Left lobe of liver (tissue), 2 donors: ENCODE data around the gene URI1. TPM values are rescaled to one million over a fixed set of nuclear protein-coding genes. Genes with fewer than 3 reads are reported as not detected.
A peak's percentile ranks its signal among the peaks of the same experiment; 100 is the strongest.
"Not testable (repeated sequence)": the region's sequence is repeated elsewhere in the genome, so short reads cannot be mapped to it uniquely, and the experiment has no call there.

ENCODE experiments used
- ATAC-seq: fragments of 200-7000 bp; cut with Tn5 transposase; one replicate; pipeline ENCODE4 v1.9.1; 2020; ENCODE audit warnings: mild to moderate bottlenecking, moderate library complexity
- DNase-seq: peaks from one replicate; pipeline ENCODE4 v3.0.0-alpha.2; 2020; ENCODE audit warnings: low spot score
- total RNA-seq: library from RNA; stranded (reverse); gene quantifications from one replicate; pipeline ENCODE4 v1.2.1, GENCODE V29; 2021
- donor health status: DM: no; HTN: no; CAD: no; lungs with moderate emphysema.
- donor health status: DM: no; HTN: yes; CAD: no.

URI1 gene
- total RNA-seq, 1 donor from 2014 or later, result 24.8 TPM

DNA sequence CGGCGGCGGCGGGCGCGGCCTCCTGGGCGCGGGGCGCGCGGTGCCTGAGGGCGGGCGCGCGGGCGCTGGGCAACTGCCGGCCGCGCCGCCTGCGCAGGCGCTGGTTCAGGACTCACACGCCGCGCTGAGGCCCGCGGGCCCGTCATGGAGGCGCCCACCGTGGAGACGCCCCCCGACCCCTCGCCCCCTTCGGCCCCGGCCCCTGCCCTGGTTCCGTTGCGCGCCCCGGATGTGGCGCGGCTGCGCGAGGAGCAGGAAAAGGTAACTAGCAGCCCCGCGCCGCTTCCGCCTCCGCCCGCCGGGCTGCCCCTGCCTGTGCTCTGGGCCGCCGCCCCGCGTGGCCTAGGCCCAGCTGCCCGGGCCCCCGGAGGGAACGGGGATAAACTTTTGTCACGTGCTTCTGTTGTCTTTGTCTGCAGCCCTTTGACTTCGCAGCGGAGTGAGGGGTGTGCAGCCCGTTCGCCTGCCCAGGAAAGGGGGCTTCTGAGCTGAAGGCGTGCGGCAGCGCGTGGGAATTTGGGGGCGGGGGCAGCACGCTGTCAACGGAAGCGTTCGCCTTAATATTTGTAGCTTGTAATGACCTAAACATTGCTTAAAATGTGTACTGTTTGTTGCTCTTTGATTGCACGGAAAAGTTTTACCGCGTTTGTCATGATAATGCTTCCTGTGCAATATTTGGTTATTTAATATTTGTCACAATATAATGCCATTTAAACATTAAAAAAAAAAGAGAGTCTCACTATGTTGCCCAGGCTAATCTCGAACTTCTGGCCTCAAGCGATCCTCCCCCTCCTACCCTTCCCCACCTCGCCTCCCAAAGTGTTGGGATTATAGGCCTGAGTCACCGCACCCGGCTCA, 594 bp downstream of the URI1 start:
- peak; percentile 76 for DNase-seq

DNA sequence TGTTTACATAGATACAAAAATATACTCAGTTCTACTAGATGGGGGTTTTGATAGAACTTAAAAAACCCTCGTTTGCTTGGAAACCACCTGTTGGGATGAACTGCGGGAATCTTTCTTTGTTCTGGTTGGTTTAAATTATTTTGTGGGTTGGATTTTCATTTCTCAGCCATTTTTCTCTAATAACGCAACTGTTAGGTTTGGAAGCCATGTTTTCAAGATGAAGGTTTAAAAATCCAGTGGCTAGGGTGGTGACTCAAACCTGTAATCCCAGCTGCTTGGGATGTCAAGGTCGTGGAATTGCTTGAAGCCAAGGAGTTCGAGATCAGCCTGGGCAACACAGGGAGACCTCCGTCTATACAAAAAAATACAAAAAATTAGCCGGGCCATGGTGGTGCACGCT, 1.6 kb downstream of the URI1 start:
- DNase-seq, result no peak
- no peak for ATAC-seq

More for the DNA sequence above, 594 bp downstream of the URI1 start:
- peak; percentile 78 for ATAC-seq

DNA sequence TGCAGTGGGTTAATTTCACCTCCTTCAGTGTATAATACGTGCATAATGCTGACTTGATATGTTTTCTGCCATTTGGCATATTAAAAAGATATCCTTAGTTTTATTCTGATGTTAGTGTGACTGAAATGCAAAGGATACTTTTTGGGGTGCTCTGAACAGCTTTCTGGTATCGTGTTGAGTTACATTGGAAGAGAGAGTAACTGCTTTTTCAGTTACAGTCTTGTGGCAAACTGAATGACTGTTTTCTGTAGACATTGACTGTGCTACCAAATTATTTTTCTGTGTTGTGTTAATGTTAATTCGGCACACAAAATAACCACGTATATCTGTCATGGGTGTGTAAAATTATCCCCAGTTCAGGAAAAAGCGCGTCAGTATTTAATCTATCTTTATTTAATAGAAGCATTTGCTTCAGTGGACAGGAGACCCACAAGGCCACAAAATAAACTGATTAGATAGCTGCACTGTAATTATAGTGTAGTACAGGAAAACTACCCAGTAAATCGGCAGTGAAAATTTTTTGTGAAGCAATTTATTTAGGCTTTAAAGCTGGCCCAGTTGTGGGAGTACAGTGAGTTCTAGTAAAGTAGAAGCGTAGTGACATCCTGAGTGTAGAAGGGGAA, 2.5 kb downstream of the URI1 start:
- DNase-seq, result no peak
- no peak for ATAC-seq

DNA sequence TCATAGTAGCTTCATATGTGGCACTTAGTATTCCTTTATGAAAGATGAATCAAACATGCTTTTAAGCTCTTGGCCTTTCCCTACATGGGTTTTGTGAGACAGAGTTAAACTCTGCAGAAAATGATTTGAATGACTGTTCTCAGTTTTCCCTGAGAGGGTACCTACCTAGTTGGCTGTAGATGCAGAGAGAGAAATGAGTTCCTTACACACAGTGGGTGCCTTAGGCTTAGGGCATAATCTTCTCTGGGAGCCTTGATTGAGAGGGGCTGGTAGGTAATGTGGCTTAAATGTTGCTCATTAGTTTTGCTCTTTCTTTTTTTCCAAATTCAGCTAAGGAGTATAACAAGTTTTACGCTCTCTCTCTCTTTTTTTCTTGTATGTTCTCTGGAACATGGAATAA, 3.0 kb downstream of the URI1 start:
- DNase-seq (no peak), ATAC-seq (no peak)

DNA sequence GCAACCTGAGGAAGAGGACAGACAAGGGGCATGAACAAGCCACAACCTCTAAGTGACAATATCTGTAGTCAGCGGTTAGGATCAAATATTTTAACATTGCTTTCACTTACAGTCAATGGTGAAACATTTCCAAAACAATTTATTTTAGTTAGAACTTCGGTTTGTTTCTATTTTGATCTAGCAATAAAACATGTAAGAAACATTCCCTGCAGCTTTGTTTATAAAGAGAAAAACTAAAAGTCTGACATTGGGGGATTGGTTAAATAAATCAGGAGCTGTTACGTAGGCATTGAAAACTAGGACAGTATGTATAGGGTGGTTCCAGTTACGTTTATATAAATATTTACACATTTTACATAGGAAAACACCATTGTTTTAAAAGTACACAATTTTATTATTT, 3.4 kb downstream of the URI1 start:
- no peak for DNase-seq
- ATAC-seq, result no peak

DNA sequence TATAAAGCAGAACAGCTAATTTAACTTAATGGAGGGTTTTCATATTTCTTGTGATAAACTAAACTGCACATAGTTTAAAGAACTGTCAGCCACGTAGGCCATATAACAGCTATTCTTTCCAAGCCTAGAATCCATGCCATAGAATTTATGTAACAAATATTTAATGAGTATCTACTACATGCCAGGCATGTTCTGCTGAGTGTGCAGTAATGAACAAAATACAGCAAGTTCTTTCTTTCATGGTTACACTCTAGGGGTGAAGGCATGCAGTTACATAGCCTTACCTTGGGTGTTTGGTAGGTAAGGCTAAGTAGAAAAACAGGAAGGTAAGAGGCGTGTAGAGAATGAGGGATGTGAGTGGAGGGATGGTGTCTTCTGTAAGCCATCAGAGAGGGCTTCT, 4.6 kb downstream of the URI1 start:
- ATAC-seq, result no peak
- DNase-seq, result no peak

DNA sequence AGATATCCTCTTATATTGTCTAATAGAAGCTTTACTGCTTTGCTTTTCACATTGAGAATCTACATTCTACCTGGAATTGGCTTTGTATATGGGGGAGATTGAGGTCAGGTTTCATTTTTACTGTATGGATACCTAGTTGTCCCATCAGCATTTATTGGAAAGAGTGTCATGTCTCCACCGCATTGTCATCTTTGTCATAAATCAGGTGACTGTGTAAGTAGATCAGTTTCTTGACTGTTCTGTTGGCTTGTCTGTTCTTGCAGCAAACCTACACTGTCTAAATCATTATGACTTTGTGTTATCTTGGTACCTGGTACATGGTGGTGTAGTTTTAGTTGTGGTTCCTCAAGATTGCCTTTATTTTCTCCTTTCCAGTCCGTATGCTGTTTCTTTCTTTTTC, 5.8 kb downstream of the URI1 start:
- DNase-seq, result no peak
- ATAC-seq, result no peak

DNA sequence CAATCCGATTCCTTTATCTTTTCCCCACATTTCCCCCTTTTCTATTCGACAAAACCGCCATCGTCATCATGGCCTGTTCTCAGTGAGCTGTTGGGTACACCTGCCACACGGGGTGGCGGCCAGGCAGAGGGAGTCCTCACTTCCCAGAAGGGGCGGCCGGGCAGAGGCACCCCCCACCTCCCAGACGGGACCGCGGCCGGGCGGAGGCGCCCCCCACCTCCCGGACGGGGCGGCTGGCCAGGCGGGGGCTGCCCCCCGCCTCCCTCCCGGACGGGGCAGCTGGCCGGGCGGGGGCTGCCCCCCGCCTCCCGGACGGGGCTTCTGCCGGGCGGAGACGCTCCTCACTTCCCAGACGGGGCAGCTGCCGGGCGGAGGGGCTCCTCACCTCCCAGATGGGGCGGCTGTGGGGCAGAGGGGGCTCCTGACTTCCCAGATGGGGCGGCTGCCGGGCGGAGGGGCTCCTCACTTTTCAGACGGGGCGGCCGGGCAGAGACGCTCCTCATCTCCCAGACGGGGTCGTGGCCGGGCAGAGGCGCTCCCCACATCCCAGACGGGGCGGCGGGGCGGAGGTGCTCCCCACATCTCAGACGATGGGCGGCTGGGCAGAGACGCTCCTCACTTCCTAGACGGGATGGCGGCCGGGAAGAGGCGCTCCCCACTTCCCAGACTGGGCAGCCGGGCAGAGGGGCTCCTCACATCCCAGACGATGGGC, 6.9 kb downstream of the URI1 start:
- not testable (repeated sequence) for DNase-seq, ATAC-seq

DNA sequence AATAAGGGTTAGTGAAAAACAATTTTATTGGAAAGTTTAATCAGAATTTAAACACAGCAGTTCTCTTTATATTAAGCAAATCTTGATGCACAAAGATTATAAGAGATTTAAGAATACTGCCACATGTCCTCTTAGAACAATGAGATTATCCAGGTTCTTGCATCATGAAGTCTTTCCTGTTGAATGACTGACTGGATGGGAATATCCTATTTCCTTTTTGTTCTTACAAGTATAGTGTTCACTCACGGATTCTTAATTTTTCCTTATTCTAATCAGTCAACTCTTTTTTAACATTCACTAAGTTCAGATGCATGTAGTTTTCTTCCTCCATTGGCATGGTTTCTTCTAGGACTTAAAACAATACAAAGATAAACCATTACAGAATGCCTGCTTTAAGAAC, 10.1 kb downstream of the URI1 start:
- ATAC-seq (no peak), DNase-seq (no peak)

DNA sequence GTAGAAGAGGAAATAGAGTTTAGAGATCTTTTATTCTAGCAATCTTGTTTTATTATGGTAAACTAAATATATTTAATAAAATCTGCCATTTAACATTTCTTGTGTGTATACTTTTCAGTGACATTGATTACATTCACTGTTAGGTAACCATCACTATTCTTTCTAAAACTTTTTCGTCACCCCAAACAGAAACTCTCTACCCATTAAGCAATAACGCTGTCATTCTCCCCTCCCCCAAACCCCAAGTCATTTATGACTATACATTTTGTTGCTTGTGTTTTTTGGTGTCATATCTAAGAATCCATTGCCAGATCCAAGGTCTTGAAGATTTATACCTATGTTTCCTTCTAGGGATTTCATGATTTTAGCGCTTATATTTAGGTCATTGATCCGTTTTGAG, 10.6 kb downstream of the URI1 start:
- DNase-seq (no peak), ATAC-seq (no peak)

DNA sequence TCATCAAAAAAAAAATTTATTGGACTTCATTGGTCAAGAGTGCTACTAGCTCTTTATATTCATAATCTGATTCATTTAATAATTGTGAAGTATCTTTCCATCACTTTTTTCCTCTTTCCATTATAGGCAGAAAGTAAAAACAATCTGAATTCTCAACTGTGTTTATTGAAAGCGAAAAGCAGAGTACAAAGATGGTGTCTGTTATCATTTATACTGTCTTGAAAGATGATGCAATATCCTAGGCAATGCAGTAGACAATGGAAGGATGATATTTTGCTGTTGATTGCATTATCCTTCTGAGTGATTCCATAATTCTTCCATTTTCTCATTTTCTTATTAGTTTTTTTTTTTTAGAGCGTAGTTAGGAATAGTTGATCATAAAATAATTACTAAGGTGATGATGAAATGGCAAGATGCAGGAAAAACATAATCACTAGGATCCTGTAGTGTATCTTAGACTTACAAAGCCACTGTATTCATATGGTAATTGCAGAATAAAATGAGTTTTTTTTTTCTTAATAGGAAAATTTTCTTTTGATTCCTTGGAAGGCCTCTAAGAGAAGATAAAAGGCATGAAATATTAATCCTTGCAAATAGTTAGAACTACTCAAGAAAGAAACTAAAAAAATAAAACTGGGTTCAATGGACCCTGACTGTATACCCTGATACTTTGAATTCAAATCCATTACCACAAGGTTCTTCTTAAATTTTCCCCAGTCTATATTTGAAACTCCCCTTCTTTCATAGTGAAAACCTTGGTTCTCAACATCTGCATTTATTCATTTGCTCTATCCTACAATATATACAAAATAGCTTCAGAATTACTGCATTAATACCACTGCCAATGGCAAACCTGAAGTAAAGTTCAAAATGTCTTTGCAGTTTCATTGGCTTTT, 11.6 kb downstream of the URI1 start:
- ATAC-seq, result no peak
- no peak for DNase-seq

DNA sequence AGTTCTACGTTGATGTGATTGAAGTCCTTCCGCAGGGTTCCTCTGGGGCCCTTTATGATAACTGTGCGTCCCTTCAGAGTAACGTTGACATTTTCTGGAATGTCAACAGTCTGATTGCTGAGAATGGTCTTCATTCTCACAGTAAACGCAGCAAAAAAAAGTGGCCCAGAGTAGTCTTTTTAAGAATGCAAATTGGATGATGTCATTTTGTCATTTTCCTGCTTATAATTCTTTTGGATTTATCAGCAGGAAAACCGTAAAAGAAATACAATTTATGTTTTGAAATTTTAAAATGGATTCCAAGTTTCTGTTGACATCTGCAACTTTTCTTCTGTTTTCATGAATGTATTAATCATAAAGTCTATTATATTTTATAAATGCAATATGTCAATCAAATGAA, 14.8 kb downstream of the URI1 start:
- no peak for ATAC-seq
- no peak for DNase-seq

DNA sequence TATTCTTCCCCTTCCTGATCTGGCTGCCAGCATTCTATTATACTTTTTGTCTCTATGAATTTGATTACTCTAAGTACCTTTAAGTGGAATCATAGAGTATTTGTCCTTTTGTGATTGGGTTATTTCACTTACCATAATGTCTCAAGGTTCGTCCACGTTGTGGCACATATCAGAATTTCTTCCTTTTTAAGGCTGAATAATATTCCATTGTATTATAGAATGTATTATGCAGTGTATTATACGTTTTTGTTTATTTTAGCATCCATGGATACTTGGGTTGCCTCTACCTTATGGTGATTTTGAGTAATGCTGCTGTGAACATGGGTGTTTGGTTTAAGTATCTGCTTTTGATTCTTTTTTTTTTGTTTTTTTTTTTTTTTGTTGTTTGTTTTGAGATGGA, 19.3 kb downstream of the URI1 start:
- DNase-seq, result no peak
- no peak for ATAC-seq

DNA sequence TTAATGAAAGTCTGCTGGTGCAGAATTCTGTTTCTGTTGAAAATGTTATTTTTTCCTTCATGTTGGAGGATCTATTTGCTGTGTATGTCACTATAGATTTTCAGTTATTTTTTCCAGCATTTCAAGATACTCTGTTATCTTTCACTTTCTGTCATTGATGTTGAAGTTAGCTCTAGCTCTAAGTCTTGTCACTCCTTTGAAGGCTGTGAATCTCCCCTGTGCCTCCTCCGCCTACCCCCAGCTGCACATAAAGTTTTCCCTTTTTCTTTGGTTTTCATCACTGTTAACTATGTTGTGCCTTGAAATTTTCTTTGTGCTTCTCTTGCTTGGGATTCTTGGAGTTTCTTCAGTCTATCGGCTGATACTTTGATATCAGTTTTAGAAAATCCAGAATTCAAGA, 20.8 kb downstream of the URI1 start:
- DNase-seq, result no peak
- no peak for ATAC-seq

DNA sequence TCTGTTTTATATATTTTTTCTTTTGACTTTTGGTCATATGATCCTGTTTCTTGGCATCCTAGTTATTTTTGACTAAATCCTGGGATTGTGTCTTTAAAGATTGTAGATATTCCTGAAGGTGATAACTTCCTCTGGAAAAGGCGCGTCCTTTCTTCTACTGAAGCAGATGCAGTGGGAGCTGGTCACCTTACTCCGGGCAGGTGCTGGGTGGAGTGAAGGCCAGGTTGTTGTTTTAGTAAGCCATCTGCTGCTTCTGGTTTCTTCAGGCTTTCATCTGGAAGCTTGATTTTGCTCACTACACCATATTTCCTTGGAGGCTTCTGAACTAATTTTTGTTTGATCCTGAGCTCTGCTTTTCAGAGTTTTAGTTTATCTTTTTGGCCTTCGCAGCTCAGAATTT, 21.5 kb downstream of the URI1 start:
- DNase-seq (no peak), ATAC-seq (no peak)

DNA sequence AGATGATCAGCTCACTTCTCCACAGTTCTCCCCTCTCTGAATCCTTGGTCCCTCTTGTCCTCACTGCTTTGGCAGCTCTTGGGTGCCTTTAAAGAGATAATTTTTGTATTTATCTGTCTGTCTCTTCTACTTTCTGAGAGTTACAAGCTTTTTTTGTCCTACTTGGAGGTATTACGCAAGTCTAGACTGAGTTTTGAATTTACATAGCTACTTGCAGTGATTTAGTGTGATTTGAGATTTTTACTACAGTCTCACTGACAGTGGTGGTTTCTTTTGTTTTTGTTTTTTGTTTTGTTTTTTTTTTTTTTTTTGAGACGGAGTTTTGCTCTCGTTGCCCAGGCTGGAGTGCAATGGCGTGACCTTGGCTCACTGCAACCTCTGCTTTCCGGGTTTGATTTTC, 22.1 kb downstream of the URI1 start:
- ATAC-seq (peak; percentile 45), DNase-seq (no peak)

DNA sequence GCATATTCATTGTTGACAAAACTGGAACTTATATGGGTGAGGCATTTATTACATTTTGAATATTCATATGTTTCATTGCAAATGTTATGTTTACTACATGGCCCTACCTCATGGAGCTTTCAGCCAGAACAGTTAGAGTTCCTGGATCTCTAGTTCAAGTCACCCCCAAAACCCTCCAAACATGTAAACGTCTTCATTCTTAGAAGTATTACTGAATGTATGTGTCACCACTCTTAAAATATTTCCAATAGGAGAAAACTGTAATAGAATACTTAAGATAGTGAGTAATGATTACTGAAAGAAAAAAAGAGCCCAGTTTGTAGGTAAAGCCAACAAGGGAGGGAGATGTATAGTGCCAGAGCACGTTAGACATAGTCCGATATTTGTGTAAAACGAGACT, 23.5 kb downstream of the URI1 start:
- DNase-seq, result no peak
- ATAC-seq, result no peak

DNA sequence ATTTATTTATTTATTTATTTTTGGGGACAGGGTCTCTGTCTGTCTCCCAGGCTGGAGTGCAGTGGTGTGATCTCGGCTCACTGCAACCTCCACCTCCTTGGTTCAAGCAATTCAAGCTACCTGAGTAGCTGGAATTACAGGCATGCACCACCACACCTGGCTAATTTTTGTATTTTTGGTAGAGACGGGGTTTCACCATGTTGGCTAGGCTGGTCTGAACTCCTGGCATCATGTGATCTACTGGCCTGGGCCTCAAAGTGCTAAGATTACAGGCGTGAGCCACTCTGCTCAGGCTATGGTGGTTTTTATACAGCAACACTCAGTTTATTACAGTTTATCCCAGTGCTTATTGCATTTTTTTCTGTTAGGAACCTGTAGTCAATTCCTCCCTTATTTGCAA, 24.1 kb downstream of the URI1 start:
- peak; percentile 35 for ATAC-seq
- not testable (repeated sequence) for DNase-seq

DNA sequence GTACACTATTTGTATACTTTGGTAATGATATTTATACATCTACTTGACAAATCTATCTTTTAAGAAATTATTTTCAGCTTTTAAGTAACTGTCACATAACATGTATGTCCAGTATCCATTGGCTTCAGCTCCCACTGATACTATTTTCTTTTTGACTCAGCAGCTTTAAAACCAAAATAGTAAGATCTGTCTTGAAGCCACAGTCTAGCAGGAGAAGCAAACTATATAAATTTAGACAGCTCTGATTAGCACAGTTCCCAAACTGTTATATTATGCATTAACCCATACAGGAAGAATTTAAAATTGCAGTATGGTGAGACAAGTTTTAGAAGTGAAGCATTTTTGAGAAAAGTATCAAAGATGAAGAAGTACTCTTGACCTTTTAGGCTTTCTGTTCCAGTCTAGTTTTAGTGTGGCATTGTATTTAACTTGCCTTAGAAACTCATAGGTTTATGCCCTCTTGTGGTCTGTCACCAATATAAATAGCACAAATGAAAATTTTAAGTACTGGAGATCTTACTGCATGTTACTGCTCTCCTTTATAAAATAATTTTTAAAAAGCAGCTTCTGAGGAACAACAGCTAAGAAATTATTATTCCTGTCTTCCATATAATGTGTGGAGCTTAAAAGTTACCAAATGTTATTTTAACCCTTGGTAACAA, 24.7 kb downstream of the URI1 start:
- ATAC-seq (peak; percentile 62), DNase-seq (no peak)

DNA sequence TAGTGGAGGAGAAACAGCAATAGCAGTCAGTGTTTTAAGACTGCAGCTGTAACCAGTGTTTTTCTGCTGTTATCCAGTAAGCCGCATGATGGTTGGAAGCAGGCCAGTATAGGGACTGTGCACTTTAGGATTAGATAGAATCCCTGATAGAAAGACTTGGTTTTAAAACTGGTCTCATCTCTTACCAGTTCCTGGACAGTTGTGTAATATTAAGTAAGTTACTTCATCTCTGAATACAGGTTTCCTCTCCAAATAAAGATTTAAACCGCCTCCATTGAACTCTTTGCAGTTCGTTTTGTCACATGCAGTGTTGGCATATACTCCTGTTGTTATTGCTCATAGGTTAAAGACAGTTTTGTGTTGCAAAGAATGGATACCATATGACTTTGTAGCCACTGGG, 25.6 kb downstream of the URI1 start:
- DNase-seq, result no peak
- peak; percentile 69 for ATAC-seq
